ENCODE data around the gene FAM114A1.
"Not testable (repeated sequence)": the region's sequence is repeated elsewhere in the genome, so short reads cannot be mapped to it uniquely, and the experiment has no call there.

Gene FAM114A1

GRCh38 chr4:38896940-38897339 is 29.3 kb downstream of the FAM114A1 start:
- no peak for DNase-seq (ENCODE audit: low read depth)
- H3K4me3 ChIP-seq (ENCODE audit: low read depth, low read length): no peak overlapping the region

DNA sequence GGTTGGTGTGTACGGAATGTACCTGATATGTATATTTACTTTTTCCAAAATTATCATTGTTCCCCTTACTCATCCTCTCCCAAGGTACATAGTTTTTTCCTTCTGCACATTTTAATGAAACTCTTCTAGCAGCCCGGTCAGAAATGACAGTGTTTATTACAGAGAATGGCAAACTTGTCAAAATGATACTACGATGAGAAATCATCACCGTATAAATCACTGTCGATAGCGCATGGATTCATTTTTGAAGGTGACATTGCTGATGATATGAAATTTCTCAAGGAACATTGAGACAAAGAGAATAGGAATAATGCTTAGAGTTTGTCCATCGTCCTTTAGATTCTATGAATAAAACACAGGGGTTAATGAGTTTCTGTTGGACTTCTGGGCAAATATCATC is 30.6 kb downstream of the FAM114A1 start:
- H3K4me3 ChIP-seq (ENCODE audit: low read depth, low read length): no peak overlapping the region
- DNase-seq (ENCODE audit: low read depth): no peak

DNA sequence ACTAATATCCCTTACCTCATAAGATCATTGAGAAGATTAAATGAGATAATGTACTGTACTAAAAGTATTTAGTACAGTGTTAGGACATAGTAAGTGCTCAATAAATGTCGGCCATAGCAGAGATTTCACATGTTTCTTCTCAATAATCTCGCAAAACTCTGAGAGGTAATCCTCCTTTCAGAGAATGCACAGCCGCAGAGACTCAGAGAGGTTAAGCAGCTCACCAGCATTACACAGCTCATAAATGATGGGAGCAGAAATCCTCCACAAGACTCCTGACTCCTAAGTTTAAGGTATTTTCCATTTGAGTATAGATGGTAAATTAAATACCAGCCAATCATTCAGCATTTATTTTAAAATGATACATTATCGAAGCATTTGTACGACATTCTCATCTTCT is 34.6 kb downstream of the FAM114A1 start:
- DNase-seq (ENCODE audit: low read depth): no peak
- H3K4me3 ChIP-seq (ENCODE audit: low read depth, low read length): no peak overlapping the region

- no peak for DNase-seq (ENCODE audit: low read depth)
- no peak overlapping the region for H3K4me3 ChIP-seq (ENCODE audit: low read depth, low read length)
These were observed 35.1 kb downstream of the FAM114A1 start for GRCh38 chr4:38902695-38903094.

DNA sequence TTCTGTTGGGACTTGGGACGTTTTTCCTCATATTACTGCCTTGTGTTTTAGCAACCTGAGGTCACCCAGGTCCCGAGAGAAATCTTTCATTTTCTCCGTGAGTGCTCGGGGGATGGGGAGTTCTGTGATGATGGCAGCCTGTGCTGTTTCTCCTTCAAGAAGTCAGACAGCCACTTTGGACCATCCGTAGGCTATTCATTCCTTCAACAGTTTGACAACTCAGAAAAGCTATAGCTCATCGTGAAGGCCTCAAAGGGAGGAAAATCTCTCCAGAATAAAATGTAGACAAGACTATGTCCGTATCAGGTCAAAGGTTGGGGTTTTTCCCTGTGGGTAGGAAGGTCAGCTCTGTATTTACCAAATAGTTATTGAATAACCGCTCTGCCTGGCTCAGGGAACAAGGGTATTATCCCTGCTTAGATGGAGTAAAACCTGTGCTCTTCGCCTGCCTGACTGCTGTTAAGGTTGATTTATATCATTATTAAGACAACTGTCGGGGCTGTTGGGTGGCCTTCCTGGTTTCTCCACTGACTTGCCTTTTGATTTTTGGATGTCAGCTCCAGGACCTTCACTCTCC is 36.6 kb downstream of the FAM114A1 start:
- H3K4me3 ChIP-seq (ENCODE audit: low read depth, low read length): no peak overlapping the region
- DNase-seq (ENCODE audit: low read depth): no peak

DNA sequence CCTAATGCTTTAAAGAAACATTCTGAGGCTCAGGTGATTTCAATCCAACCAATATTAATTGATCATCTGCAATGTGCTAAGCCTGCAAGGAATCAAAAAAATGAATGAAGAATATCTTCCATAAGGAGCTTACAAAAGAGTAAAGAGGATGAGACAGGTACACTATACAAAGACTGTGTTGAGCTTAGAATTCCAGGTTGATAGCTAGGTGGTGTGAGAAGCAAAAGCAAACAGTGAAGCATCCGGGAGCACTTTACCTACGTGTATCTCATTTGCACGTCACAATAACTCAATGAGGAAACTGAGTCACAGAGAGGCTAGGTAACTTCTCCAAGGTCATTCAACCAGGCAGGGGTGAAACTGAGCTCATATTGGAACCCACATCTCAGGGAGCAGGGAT is 37.1 kb downstream of the FAM114A1 start:
- no peak overlapping the region for H3K4me3 ChIP-seq (ENCODE audit: low read depth, low read length)
- no peak for DNase-seq (ENCODE audit: low read depth)

GRCh38 chr4:38905652-38906385 is 38.2 kb downstream of the FAM114A1 start:
- DNase-seq (ENCODE audit: low read depth): no peak
- no peak overlapping the region for H3K4me3 ChIP-seq (ENCODE audit: low read depth, low read length)

DNA sequence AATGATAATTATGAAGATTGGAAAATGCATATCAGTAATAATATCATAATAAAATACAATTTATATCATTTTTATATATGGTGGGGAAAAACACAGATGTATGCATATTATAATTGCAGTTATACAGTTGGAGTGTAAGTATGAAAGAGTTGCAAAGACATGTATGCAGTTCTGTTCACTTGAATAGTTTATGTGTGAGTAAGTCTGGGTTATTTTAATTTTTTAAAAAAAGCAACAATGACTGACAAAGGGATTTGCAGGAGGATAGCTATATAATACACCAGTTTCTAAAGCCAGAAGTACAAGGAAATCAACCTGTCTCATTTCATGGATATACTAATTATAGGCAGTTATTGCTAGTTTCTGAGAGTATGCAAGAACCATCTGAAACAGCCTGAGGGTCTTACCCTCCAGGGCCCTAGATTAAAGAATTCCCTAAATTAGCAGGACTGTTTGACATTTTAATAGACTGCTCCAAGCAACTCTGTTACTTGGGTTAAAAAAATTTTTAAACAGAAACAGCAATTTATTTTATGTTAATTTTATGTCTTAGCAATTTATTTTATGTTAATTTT is 40.2 kb downstream of the FAM114A1 start:
- H3K4me3 ChIP-seq (ENCODE audit: low read depth, low read length): no peak overlapping the region
- DNase-seq (ENCODE audit: low read depth): no peak

DNA sequence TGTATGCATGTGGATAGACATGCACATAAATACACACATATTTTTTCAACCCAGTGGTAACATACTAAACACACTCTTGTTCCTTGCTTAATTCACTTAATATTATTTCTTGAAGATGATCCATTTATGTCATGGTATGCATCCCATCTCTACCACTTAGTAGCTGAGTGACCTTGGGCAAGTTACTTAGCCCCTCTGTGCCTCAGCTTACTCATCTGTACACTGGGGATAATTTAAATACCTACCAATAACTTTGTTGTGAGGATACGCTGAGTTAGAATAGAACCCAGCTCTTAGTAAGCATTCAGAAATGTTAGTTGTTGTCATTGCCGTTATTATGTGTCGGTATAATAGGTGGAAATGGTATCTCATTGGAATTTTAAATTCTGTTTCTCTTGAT is 41.4 kb downstream of the FAM114A1 start:
- no peak overlapping the region for H3K4me3 ChIP-seq (ENCODE audit: low read depth, low read length)
- DNase-seq (ENCODE audit: low read depth): no peak

DNA sequence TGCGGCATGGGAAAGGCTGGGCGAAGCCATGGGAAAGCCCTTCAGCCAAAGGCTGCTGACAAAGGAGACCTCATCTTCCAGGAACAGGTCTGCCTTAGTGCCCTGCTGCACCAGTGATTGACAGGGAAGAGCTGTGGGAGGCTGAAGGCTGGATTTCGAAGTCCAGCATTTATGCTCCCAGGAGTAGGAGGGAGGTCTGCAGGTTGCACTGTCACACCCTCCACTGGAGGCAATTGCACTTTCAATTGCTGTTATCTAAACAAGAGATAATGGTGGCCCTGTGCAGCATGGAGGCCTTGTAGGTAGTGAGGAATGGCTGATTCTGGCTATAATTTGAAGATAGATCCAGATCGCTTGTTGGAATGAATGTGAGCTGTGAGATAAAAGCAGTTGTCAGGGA is 43.7 kb downstream of the FAM114A1 start:
- no peak for DNase-seq (ENCODE audit: low read depth)

DNA sequence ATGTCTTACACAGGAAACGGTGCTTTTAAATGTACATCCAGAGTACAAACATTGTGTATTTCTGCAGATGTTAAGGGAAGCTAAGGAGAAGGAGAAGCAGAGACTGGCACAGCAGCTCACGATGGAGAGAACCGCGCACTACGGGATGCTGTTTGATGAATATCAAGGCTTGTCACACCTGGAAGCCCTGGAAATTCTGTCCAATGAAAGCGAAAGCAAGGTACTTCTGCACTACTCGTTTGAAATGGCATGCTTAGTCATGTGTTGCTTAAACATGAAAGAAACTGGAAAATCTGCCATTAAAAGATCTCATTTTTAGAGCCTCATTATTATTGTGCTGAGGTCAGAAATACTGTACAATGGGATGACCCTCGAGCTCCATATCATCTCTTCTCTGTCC is 47.2 kb downstream of the FAM114A1 start:
- no peak overlapping the region for H3K4me3 ChIP-seq (ENCODE audit: low read depth, low read length)
- DNase-seq (ENCODE audit: low read depth): no peak

More for the DNA sequence above, 43.7 kb downstream of the FAM114A1 start:
- H3K4me3 ChIP-seq (ENCODE audit: low read depth, low read length): no peak overlapping the region

GRCh38 chr4:38916267-38916666 is 48.7 kb downstream of the FAM114A1 start:
- not testable (repeated sequence) for H3K4me3 ChIP-seq (ENCODE audit: low read depth, low read length); DNase-seq (ENCODE audit: low read depth)

DNA sequence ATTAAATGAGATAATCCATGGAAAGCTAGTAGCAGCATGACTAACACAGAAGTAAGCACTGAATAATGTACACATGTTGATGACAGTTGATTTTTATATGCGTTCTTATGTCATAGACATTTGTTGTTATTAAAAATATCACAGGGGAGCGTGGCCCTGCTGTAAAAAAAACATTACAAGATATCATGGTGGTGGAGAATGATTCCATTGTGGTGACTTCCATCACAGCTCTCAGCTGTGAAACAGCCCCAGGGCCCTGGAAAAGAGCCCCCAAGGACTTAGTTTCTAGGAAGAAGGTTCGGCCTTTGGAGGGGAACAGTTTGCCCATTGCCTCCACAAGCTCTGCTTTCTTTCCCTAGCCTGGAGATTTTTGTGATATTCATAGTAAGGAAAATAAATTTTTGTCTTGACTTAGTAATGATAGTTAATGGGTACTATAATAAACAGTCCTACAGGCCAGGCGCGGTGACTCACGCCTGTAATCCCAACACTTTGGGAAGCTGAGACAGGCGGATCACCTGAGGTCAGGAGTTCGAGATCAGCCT is 49.9 kb downstream of the FAM114A1 start:
- no peak for DNase-seq (ENCODE audit: low read depth)
- H3K4me3 ChIP-seq (ENCODE audit: low read depth, low read length): no peak overlapping the region

DNA sequence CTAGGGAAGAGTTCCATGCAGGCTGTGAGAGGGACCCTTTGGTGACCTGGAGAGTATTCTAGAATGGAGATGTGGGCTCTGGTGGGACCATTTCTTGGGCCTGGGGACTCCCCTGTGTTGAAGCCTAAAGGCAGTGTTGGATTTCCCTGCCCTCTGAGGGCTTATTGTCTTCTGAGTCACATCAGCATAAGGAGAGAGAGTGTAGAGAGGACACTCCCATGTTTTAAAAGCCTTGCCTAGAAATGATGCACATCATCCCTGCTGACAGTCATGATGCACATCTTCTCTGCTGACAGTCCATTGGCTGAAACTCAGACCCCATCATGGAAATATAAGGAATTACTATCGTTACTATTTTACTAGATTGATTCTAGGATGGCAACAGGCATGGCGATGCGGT is 51.9 kb downstream of the FAM114A1 start:
- no peak overlapping the region for H3K4me3 ChIP-seq (ENCODE audit: low read depth, low read length)
- DNase-seq (ENCODE audit: low read depth): no peak

DNA sequence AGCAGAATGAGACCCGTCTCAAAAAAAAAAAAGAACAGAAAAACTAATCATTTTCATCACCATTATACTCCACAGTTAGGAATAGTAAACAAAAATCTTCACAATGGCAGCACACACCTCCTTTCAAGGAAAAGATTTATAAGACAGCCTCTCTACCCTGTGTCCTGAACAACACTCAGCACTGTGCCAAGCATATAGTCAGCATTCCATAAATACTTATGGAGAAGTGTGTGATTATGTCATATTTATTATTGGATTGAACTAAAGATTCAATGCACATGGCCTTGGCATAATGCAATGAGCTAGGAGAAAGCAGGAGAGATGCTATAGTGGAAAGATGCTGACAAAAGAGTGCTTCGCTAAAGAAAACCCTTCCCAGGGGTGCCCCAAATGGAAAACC is 52.6 kb downstream of the FAM114A1 start:
- no peak overlapping the region for H3K4me3 ChIP-seq (ENCODE audit: low read depth, low read length)
- DNase-seq (ENCODE audit: low read depth): no peak

GRCh38 chr4:38920677-38921076 is 53.1 kb downstream of the FAM114A1 start:
- DNase-seq (ENCODE audit: low read depth): no peak
- no peak overlapping the region for H3K4me3 ChIP-seq (ENCODE audit: low read depth, low read length)

- no peak for DNase-seq (ENCODE audit: low read depth)
- H3K4me3 ChIP-seq (ENCODE audit: low read depth, low read length): no peak overlapping the region
These were observed 53.5 kb downstream of the FAM114A1 start for GRCh38 chr4:38921151-38921550.

- no peak for DNase-seq (ENCODE audit: low read depth)
- no peak overlapping the region for H3K4me3 ChIP-seq (ENCODE audit: low read depth, low read length)
These were observed 56.1 kb downstream of the FAM114A1 start for GRCh38 chr4:38923746-38924145.

- H3K4me3 ChIP-seq (ENCODE audit: low read depth, low read length): no peak overlapping the region
- DNase-seq (ENCODE audit: low read depth): no peak
These were observed 56.7 kb downstream of the FAM114A1 start for GRCh38 chr4:38924353-38924752.

DNA sequence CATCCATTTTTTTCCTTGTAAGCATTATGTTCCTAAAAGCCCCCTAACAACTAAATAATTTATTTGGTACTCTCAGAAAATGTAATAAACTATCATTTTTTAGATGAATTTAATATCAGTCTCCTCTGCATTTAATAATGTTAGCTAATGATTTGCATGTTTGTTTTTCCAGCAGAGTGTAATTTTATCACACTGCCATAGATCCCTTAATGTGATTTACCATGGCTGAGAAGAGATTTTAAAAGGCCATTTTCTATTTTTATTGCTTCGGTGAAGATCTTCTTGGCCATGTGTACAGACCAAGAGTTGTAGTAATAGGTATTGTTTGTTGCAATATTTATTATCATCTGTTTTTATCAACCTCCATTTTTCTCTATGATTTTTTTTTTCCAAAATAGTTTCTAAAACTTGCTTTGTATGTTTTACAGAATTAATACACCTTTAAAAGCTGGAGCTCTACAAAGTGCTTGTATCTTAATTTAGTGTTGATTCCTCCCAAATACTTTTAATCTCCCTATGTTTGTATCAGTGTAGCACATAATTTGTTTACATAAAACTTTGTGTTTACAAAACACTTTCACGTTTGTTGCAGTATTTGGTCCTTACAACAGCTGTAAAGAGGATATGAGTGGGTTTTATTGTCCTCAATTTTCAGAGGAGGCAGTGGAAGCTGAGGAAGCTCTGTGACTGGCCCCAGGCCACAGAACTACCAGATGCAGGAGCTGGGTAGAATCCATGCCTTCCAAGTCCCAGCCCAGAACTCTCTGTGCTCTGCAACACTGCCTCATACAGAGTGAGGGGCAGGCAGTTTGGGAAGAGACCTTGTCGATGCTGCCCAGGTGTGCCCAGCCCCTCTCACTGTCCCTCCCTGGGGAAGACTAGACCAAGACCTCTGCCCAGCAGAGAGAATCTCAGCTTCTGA is 58.1 kb downstream of the FAM114A1 start:
- DNase-seq (ENCODE audit: low read depth): no peak

More for the DNA sequence above, 58.1 kb downstream of the FAM114A1 start:
- no peak overlapping the region for H3K4me3 ChIP-seq (ENCODE audit: low read depth, low read length)

Data from skeletal muscle cell (primary cell).